ENCODE measurements around the gene COA6.

Gene COA6

GRCh38 chr1:234373064-234373958 lies at the start of gene COA6:
Gene COA6, plus strand, starts transcription at chr1:234373456. Its CDS starts 11 bp downstream, at chr1:234373467.
- peak; percentile 80 to 81 for DNase-seq (ENCODE audit: low read depth in 2 of 2)

- no peak for DNase-seq (ENCODE audit: low read depth in 2 of 2)
These were observed 48.4 kb upstream of the COA6 start for GRCh38 chr1:234324821-234325220.

- no peak for DNase-seq (ENCODE audit: low read depth in 2 of 2)
These were observed 47.3 kb upstream of the COA6 start for GRCh38 chr1:234325878-234326496.

GRCh38 chr1:234326497-234327366 lies 46.5 kb upstream of the COA6 start:
- peak in 1 of 2 donors; percentile 55 for DNase-seq (ENCODE audit: low read depth in 2 of 2)

- no peak for DNase-seq (ENCODE audit: low read depth in 2 of 2)
These were observed 45.6 kb upstream of the COA6 start for GRCh38 chr1:234327577-234328164.

GRCh38 chr1:234330843-234331215 lies 42.4 kb upstream of the COA6 start:
- no peak for DNase-seq (ENCODE audit: low read depth in 2 of 2)

- no peak for DNase-seq (ENCODE audit: low read depth in 2 of 2)
These were observed 41.7 kb upstream of the COA6 start for GRCh38 chr1:234331507-234331906.

GRCh38 chr1:234336359-234336758 lies 36.9 kb upstream of the COA6 start:
- no peak for DNase-seq (ENCODE audit: low read depth in 2 of 2)

GRCh38 chr1:234337233-234337632 lies 36.0 kb upstream of the COA6 start:
- no peak for DNase-seq (ENCODE audit: low read depth in 2 of 2)

GRCh38 chr1:234340528-234340927 lies 32.7 kb upstream of the COA6 start:
- DNase-seq (ENCODE audit: low read depth in 2 of 2), result no peak

- DNase-seq (ENCODE audit: low read depth in 2 of 2), result no peak
These were observed 30.5 kb upstream of the COA6 start for GRCh38 chr1:234342774-234343173.

- DNase-seq (ENCODE audit: low read depth in 2 of 2), result no peak
These were observed 28.0 kb upstream of the COA6 start for GRCh38 chr1:234345237-234345636.

- DNase-seq (ENCODE audit: low read depth in 2 of 2), result no peak
These were observed 24.3 kb upstream of the COA6 start for GRCh38 chr1:234348964-234349363.

- no peak for DNase-seq (ENCODE audit: low read depth in 2 of 2)
These were observed 17.3 kb upstream of the COA6 start for GRCh38 chr1:234355782-234356510.

GRCh38 chr1:234356615-234357269 lies 16.5 kb upstream of the COA6 start:
- DNase-seq (ENCODE audit: low read depth in 2 of 2), result peak; percentile 5 to 24

- DNase-seq (ENCODE audit: low read depth in 2 of 2), result no peak
These were observed 15.4 kb upstream of the COA6 start for GRCh38 chr1:234357831-234358230.

- no peak for DNase-seq (ENCODE audit: low read depth in 2 of 2)
These were observed 12.1 kb upstream of the COA6 start for GRCh38 chr1:234361102-234361603.

- DNase-seq (ENCODE audit: low read depth in 2 of 2), result no peak
These were observed 10.7 kb upstream of the COA6 start for GRCh38 chr1:234362558-234362957.

- no peak for DNase-seq (ENCODE audit: low read depth in 2 of 2)
These were observed 4.8 kb upstream of the COA6 start for GRCh38 chr1:234368320-234369032.

GRCh38 chr1:234369033-234369430 lies 4.2 kb upstream of the COA6 start:
- DNase-seq (ENCODE audit: low read depth in 2 of 2), result no peak

Measured in stimulated activated CD8-positive, alpha-beta memory T cell treated with anti-CD3 and anti-CD28 coated beads, Interleukin-15, amount 100 ng/mL, for 4 hours (primary cell).